HCT116 (cell line): Measurements from ENCODE around the gene SERPING1. TPM values are rescaled to one million over a fixed set of nuclear protein-coding genes. Genes with fewer than 3 reads are reported as not detected.

Experiments used
- ATAC-seq: fragments of 200-7000 bp; cut with Tn5 transposase; 2 replicates; pipeline ENCODE4 v1.9.1; 2020; ENCODE audit warnings: mild to moderate bottlenecking, moderate library complexity
- BruUV-seq: library from RNA; stranded (reverse); fragments of 400-500 nt; replicated peaks from 2 replicates; lab custom pipeline; 2021; lab: Mats Ljungman, UMichigan
- CTCF ChIA-PET: fragments of 300-600 bp; sonication (Branson Sonifier 250); formaldehyde crosslinking; loops from one replicate; lab custom pipeline; 2021; ENCODE audit warnings: antibody characterized with exemption; lab: Charles Lee
- POLR2A ChIA-PET: fragments of 300-600, 350-600 bp; sonication (Branson Sonifier 250); formaldehyde crosslinking; loops from one replicate; lab custom pipeline; 2021; ENCODE audit warnings: antibody characterized with exemption; lab: Charles Lee
- RAD21 ChIA-PET, 2 experiments: fragments of 300-600 bp; sonication (Branson Sonifier 250); formaldehyde crosslinking; loops; one replicate each; lab custom pipeline; 2023; ENCODE audit warnings: low total read pairs in 2 of 2; ENCODE audit not compliant: uncharacterized antibody in 2 of 2, unreplicated experiment in 2 of 2, low non-redundant PET in 1 of 2; lab: Charles Lee
- DNase-seq: peaks from one replicate; pipeline ENCODE4 v3.0.0-alpha.2; 2010; ENCODE audit warnings: low read depth, low spot score
- H2AFZ ChIP-seq: fragments of 200-600 bp; shearing (Covaris generic), sonication (generic); 2 replicates; pipeline ENCODE4 v1.6.1; 2017; ENCODE audit warnings: low read depth, mixed run types, mixed read lengths, antibody characterized with exemption, low read length; ENCODE audit not compliant: poor library complexity, severe bottlenecking
- H3K27ac ChIP-seq: 2 replicates; pipeline ENCODE4 v1.5.1; 2012; ENCODE audit warnings: low read depth, low read length
- H3K27me3 ChIP-seq: fragments of 200-600 bp; sonication (generic); 2 replicates; pipeline ENCODE4 v1.6.1; 2016; ENCODE audit warnings: mixed run types, low read length, mixed read lengths; ENCODE audit not compliant: insufficient read depth
- H3K36me3 ChIP-seq, 2 experiments: fragments of 200-500 bp in 1 of 2; fragments of 200-600 bp in 1 of 2; sonication (Bioruptor generic) in 1 of 2; sonication (generic) in 1 of 2; 2 replicates each; pipeline versions ENCODE4 v1.5.1 to v1.6.1; 2014 to 2016; ENCODE audit warnings: low read length in 2 of 2, inconsistent platforms in 1 of 2, mixed read lengths in 1 of 2, mixed run types in 1 of 2; ENCODE audit not compliant: insufficient read depth in 2 of 2, control insufficient read depth in 1 of 2
- H3K4me1 ChIP-seq, 2 experiments: fragments of 200-600 bp in 1 of 2; sonication (generic) in 1 of 2; 2 replicates each; pipeline versions ENCODE4 v1.5.1 to v1.6.1; 2012 to 2017; ENCODE audit warnings: low read length in 2 of 2, inconsistent platforms in 1 of 2, mild to moderate bottlenecking in 1 of 2, mixed read lengths in 1 of 2, mixed run types in 1 of 2, moderate library complexity in 1 of 2; ENCODE audit not compliant: insufficient read depth in 2 of 2, control insufficient read depth in 1 of 2
- H3K4me2 ChIP-seq: fragments of 200-600 bp; sonication (generic); 2 replicates; pipeline ENCODE4 v1.6.1; 2017; ENCODE audit warnings: mixed run types, low read length, mixed read lengths
- H3K4me3 ChIP-seq, 2 experiments: fragments of 200-600 bp in 1 of 2; sonication (generic) in 1 of 2; replicated peaks in 1 of 2; 2 replicates each; pipeline ENCODE4 v1.5.1; 2011 to 2016; ENCODE audit warnings: low read length in 2 of 2, control low read depth in 1 of 2, low read depth in 1 of 2, mild to moderate bottlenecking in 1 of 2, mixed read lengths in 1 of 2, mixed run types in 1 of 2
- H3K79me2 ChIP-seq: fragments of 200-600 bp; sonication (generic); 2 replicates; pipeline ENCODE4 v1.6.1; 2017; ENCODE audit warnings: mild to moderate bottlenecking, mixed run types, low read length, moderate library complexity, mixed read lengths; ENCODE audit not compliant: insufficient read depth
- H3K9ac ChIP-seq: fragments of 200-600 bp; sonication (generic); 2 replicates; pipeline ENCODE4 v1.6.1; 2016; ENCODE audit warnings: low read length, mixed read lengths
- H3K9me2 ChIP-seq: fragments of 200-600 bp; sonication (generic), shearing (Covaris generic); 2 replicates; pipeline ENCODE4 v1.6.1; 2017; ENCODE audit warnings: mixed run types, mild to moderate bottlenecking, moderate library complexity; ENCODE audit not compliant: insufficient read depth
- H3K9me3 ChIP-seq, 2 experiments: fragments of 200-500 bp in 1 of 2; fragments of 200-600 bp in 1 of 2; sonication (Bioruptor generic) in 1 of 2; sonication (generic) in 1 of 2; 2 replicates each; pipeline ENCODE4 v1.6.1; 2014 to 2017; ENCODE audit warnings: low read length in 2 of 2, mixed read lengths in 2 of 2, inconsistent platforms in 1 of 2, low read depth in 1 of 2, mild to moderate bottlenecking in 1 of 2, mixed run types in 1 of 2, moderate library complexity in 1 of 2; ENCODE audit not compliant: control insufficient read depth in 1 of 2, insufficient read depth in 1 of 2
- H4K20me1 ChIP-seq: fragments of 200-600 bp; sonication (generic), shearing (Covaris generic); 2 replicates; pipeline ENCODE4 v1.6.1; 2017; ENCODE audit warnings: mixed run types, mild to moderate bottlenecking, moderate library complexity; ENCODE audit not compliant: insufficient read depth
- ZNF274 ChIP-seq: fragments of 200-500 bp; sonication (Bioruptor generic); IDR thresholded peaks from 2 replicates; pipeline ENCODE4 v1.6.1; 2014; ENCODE audit warnings: mild to moderate bottlenecking, low read depth, low read length, inconsistent platforms
- intact Hi-C: fragments of 100-400 bp; cut with micrococcal nuclease; formaldehyde crosslinking; loops from 2 replicates; pipeline ENCODE4 v1.10.0; 2022
- total RNA-seq: library from RNA; stranded (reverse); gene quantifications from one replicate; pipeline ENCODE4 v1.2.1, GENCODE V29; 2021; ENCODE audit not compliant: unreplicated experiment
- TF ChIP-seq, protein P1 (sequence below), 3 experiments: fragments of 200-600 bp in 1 of 3; sonication (generic) in 1 of 3; IDR thresholded peaks in 2 of 3; conservative IDR thresholded peaks in 1 of 3; 2 replicates each; pipeline ENCODE4 v1.5.1; 2012 to 2017; ENCODE audit warnings: low read depth in 2 of 3, low read length in 2 of 3, antibody characterized with exemption in 1 of 3, borderline replicate concordance in 1 of 3, control low read depth in 1 of 3, mild to moderate bottlenecking in 1 of 3, mixed read lengths in 1 of 3, mixed run types in 1 of 3, moderate library complexity in 1 of 3; ENCODE audit not compliant: insufficient read depth in 1 of 3

Gene SERPING1
- total RNA-seq, 1 experiment from 2014 or later: 3.4 TPM

DNA sequence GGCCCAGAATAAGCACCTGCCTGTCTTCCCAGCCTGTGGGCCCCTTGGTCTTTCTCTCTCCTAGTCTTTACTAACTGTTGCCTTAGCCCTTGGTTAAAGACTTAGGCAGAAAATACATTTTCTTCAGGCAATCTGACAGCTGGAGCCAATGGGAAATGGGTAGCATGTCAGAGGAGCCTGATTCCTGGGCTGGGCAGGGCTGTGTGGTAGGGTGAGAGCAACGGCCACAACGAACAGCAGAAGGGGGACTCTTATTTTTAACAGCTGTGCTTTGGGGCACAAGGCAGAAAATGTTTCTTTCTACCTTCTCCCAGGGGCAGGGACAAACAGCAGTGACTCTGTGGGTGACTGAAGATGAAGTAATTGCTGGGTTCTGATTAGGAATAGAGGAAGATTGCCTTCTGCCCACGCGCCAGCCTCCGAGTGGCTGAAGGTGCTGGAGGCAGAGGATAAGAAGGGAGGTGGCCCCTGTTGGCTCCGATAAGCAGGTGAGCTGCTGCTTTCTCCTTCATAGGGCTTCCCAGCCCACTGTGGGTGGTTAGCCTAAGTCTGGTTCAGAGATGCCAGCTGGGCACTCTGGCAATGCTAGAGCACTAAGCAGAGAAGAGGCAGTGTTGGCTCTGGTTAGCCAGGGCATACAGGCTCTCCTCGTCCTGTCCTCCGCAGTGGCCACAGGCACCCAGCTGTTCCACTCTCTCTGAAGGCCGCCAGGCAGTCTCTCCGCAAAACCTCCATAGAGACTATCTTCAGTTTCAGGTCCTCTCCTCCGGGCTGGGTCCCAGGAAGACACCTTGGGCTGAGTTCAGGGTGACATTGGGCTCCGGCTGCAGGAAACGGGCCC is 50.7 kb downstream of the SERPING1 start:
- Histone ChIP-seq H3K4me1 (peaks cover 0 to 25% of the 10 kb centered on the region in 2 experiments; a peak in 3 of 4 replicates), H4K20me1 (no peaks in the 10 kb centered on the region), H2AFZ (no peak overlapping the region), H3K9ac (no peak overlapping the region), H3K27ac (no peak overlapping the region), H3K4me3 (no peak overlapping the region), H3K4me2 (no peak overlapping the region), H3K27me3 (peaks cover 12% of the 10 kb centered on the region; the same call in 1 of the 2 replicates), H3K79me2 (no peaks in the 10 kb centered on the region), H3K9me3 (no peaks in the 10 kb centered on the region), H3K36me3 (no peaks in the 10 kb centered on the region), H3K9me2 (no peaks in the 10 kb centered on the region)
- ATAC-seq: no peak
- ChIA-PET CTCF (interaction anchor here (0.6 kb wide), 1 partner anchor 107 kb away, joined by 3 read pairs; no protein-coding TSS in a partner anchor), POLR2A (no interaction called here), RAD21 (no interaction called here)
- BruUV-seq: no TSS peak
- TF ChIP-seq, protein P1, sequence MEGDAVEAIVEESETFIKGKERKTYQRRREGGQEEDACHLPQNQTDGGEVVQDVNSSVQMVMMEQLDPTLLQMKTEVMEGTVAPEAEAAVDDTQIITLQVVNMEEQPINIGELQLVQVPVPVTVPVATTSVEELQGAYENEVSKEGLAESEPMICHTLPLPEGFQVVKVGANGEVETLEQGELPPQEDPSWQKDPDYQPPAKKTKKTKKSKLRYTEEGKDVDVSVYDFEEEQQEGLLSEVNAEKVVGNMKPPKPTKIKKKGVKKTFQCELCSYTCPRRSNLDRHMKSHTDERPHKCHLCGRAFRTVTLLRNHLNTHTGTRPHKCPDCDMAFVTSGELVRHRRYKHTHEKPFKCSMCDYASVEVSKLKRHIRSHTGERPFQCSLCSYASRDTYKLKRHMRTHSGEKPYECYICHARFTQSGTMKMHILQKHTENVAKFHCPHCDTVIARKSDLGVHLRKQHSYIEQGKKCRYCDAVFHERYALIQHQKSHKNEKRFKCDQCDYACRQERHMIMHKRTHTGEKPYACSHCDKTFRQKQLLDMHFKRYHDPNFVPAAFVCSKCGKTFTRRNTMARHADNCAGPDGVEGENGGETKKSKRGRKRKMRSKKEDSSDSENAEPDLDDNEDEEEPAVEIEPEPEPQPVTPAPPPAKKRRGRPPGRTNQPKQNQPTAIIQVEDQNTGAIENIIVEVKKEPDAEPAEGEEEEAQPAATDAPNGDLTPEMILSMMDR (IDR thresholded peaks at IDR 0.05 in 2 of 3, conservative IDR thresholded peaks at IDR 0.05 in 1 of 3; ENCODE audit: borderline replicate concordance in 1 of 3, insufficient read depth in 1 of 3, low read depth in 2 of 3, low read length in 2 of 3): no peak
- TF ChIP-seq ZNF274: no peak
- intact Hi-C loops: loop anchor here (1.0 to 10.0 kb wide), 2 partner anchors 44 to 803 kb away; no protein-coding TSS in a partner anchor
- DNase-seq: no peak
